C4-2B (cell line): ENCODE data around the gene SLC22A1.
"Not testable (repeated sequence)": the region's sequence is repeated elsewhere in the genome, so short reads cannot be mapped to it uniquely, and the experiment has no call there.

ENCODE experiments used
- ZFX ChIP-seq: fragments of 450-650 bp; IDR thresholded peaks from 2 replicates; pipeline ENCODE4 v1.6.1; 2017
- TF ChIP-seq, protein P1 (sequence below): fragments of 450-650 bp; conservative IDR thresholded peaks from 2 replicates; pipeline ENCODE4 v1.5.1; 2017; ENCODE audit warnings: mild to moderate bottlenecking

DNA sequence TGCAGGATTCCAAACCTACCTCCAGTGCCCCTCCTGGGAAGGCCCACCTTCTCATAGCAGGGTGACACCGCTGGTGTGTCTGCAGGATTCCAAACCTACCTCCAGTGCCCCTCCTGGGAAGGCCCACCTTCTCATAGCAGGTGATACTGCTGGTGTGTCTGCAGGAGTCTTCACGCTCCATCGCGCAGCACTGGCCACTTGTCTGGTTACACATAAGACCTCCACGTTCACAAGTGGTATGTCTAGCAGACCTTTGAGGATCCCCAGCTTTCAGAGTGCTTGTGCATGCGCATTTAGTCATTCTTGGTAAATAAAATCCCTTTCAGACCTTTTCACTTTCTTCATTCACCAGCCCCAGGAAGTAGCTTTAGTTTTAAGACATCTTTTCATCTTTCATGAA, 29.4 kb upstream of the SLC22A1 start:
- TF ChIP-seq, protein P1, sequence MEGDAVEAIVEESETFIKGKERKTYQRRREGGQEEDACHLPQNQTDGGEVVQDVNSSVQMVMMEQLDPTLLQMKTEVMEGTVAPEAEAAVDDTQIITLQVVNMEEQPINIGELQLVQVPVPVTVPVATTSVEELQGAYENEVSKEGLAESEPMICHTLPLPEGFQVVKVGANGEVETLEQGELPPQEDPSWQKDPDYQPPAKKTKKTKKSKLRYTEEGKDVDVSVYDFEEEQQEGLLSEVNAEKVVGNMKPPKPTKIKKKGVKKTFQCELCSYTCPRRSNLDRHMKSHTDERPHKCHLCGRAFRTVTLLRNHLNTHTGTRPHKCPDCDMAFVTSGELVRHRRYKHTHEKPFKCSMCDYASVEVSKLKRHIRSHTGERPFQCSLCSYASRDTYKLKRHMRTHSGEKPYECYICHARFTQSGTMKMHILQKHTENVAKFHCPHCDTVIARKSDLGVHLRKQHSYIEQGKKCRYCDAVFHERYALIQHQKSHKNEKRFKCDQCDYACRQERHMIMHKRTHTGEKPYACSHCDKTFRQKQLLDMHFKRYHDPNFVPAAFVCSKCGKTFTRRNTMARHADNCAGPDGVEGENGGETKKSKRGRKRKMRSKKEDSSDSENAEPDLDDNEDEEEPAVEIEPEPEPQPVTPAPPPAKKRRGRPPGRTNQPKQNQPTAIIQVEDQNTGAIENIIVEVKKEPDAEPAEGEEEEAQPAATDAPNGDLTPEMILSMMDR = not testable (repeated sequence)
- not testable (repeated sequence) for TF ChIP-seq ZFX
